T-helper 9 cell (primary cell): Measurements from ENCODE around the gene ALAS1.
"Not testable (repeated sequence)": the region's sequence is repeated elsewhere in the genome, so short reads cannot be mapped to it uniquely, and the experiment has no call there.

Source experiments
- DNase-seq: peaks from one replicate; pipeline ENCODE4 v3.0.0-alpha.2; 2020

The ALAS1 gene

DNA sequence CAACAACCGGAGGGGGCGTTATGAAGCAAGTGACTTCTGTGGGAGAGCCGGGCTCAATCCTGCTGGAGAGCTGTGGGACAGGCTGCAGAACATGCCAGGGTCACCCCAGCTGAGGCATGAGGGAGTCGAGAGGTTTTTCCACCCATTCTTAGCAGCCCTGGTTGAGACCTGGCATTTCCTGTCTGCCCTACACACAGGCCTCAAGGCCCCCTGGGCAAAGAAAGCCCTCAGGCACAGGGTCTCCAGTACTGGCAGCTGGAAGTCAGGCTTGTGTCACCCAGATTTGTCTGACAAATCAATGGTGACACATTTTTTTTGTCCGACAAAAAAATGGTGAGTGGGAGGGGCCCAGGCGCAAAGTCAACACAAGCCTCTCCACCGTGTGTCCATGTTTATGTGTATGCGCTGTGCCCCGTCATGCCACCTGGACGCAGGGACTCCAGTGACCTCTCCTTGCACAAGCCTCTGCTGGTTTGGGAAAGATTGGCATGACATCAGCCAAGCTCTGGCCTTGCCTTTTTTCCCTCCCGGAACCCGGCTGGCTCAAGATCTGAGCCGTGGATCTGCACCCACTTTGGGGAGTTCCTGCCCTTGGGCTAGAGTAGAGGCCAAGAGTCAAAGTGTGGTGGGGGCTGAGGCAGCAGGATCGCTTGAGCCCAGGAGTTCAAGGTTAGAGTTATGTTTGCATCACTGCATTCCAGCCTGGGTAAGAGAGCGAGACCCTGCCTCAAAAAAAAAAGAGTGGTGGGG is 20.8 kb upstream of the ALAS1 start:
- DNase-seq = no peak

DNA sequence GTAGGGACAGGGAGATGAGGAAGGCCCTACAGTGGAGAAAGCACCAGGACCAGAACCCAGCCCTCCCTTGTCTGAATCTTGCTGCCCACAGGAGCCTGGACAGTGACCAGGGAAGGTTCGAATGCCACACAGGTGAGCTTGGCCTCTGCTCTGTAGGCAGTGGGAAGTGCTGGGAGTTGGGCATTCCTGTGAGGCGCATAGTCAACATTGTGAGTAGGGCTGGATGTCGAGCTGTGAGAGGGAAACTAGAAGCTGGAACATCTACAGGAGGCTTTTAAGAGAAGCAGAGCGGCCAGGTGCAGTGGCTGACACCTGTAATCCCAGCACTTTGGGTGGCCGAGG is 20.3 kb upstream of the ALAS1 start:
- no peak for DNase-seq

DNA sequence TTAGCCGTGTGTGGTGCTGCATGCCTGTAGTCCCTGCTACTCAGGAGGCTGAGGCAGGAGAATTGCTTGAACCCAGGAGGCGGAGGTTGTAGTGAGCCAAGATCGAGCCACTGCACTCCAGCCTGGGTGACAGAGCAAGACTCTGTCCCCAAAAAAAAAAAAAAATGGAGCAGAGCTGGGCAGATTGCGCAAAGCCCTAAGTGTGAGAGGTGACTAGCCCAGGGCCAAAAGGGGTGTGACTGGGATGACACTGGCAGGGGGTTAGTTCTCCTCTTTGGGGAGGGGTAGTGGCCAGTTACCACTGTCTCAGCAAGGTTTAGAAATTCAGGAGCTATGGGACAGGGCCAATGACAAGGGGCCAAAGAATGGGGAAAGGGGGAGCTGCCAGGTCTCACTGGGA is 19.8 kb upstream of the ALAS1 start:
- not testable (repeated sequence) for DNase-seq

DNA sequence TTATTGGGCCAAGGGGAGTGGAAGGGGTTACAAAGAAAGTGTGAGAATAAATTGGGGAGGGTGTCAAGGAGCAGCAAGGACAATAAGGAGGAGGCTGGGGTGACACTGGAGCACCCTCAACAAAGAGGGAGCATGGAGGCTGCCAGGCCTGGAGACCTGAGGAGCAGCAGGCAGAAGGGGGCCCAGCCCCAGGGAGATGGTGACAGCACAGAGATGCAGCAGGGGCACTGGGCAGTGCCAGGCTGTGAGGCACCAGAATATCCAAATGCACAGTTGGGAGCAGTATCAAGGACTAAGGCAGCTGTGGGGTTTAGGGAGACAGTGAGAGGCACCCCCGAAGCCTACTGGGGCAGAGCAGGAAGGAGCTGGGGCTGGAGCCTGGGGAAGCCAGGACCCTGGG is 19.4 kb upstream of the ALAS1 start:
- DNase-seq = no peak

DNA sequence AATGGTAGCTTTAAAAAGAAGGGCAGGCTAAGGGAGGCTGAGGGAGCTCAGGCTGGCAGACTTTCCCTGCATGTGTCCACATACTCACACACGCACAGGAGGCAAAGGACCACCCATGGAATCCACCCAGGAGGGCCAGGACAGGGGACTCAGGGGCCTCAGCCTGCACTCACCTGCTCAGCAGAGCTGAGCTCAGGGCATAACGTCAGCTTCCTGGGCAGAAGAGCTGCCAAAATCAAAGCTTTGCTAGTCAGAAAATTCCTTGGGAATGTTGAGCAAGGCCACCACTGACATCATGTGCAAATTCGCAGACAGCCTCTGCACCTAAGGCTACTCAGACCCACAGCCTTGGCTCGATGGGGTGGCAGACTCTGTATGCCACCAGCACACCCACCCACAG is 16.4 kb upstream of the ALAS1 start:
- no peak for DNase-seq

DNA sequence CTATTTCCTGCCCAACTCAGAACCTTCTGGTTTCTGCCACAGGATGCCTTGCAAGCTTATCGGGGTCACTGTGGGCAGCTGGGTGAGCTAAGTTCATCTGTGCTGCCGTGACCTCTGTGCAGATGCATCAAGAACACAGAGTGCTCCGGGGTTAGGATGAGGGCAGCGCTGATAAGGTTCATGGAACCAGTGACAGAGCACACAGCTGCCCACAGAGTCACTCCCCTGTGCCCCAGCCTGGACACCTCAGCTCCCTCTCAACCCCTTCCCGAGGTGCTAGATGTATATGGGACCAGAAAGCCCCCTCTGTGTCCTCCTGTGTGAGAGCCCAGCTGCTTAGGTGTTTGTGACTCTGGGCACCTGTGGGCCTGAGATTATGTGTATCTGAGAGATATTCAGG is 15.8 kb upstream of the ALAS1 start:
- DNase-seq = no peak

DNA sequence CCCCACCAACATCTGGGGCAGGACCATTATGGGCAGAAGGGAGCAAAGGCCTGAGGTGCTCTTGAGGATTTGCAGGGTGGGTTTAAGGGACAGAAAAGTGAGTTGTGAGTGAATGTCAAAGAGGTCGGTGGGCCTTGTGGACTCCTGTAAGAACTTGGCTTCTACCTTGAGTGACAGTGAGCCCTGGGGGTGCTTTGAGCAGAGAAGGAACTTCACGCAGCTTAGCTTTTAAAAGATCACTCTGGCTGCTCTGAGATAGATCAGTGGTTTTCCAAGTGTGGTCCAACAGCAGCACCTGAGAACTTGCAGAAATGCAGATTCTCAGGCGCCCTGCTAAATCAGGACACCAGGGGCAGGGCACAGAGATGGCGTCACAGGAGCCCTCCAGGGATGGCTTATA is 15.3 kb upstream of the ALAS1 start:
- no peak for DNase-seq

DNA sequence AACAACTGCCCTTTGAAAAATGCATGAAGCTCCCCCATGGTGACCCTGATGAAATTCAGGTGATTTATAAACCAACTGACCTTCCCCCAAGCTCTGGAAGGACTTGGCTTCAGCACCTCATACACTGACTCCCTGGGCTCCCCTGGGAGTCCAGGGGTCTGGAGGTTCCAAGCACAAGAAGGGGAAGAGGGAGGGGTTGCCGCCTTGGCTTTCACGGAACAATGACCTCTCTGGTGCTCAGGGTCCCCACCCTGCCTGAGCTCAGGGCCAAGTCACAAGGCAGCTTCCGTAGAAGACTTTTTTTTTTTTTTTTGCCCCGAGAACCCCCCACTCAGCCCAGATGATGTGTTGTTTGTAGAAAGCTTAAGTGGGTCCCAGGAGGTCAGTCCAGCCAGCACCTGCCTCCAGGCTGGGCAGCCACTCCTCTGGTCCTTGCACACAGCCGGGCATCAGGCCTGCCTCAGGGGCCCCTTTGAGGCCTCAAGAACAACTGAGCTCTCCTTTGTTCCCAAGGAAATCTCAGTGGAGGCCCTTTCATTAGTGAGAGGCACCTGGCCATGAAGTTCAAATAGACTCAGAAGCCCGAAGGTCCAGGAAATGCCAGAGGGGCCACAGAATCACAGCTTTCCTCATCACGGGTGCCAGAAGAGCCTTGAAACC is 14.0 kb upstream of the ALAS1 start:
- no peak for DNase-seq

DNA sequence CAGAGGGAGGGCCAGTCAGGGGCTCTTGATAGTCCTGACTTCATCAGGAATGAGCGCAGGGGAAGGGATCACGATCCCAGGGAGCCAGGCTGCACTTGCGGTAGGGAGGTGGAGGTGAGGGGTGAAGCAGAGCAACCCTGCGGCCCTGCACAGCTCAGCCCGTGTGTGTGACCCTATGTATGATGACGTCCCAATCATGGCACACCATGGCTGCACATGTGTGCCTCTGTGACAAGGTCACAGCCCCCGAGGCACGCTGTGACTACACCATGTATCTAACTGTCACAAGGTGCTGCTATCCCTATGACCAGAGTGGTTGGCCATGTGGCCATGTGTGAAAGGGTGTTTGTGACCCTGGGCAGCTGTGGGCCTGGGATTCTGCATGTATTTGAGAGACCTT is 13.3 kb upstream of the ALAS1 start:
- no peak for DNase-seq

DNA sequence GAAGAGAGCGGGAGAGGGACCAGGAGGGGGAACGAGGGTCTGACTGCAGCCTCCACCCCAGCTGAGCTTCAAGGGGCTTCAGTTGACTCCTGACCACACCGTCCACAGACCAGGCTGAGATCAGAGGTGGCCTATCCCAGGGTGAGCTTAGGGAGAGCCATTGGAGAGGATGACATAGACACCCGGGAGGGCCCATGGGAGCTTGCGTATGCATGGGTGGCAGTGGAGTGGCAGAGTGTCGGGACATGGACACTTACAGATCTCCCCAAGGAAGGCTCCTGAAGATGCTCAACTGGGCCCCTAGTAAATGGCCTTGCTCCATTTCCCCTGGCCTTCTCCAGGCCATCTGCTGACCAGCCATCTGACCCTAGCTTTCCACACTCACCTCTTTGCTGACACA is 12.6 kb upstream of the ALAS1 start:
- no peak for DNase-seq

DNA sequence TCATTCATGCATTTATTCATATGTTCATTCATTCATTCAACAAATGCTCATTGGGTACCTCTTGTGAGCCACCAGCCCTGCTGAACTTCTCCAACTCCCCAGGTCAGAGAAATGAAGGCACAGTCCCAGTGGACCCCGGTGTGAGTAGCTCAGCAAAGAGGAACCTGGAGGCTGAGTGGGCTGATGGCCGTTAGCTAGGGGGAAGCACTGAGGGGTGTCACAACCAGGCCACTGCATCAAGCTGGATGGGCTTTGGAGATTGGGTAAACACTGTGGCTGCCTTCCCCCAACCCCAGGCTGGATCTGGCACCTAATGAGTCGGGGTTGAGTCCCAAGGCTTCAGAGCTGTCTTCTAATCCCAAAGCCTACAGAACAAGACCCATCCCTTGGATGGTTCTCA is 12.1 kb upstream of the ALAS1 start:
- DNase-seq = no peak

DNA sequence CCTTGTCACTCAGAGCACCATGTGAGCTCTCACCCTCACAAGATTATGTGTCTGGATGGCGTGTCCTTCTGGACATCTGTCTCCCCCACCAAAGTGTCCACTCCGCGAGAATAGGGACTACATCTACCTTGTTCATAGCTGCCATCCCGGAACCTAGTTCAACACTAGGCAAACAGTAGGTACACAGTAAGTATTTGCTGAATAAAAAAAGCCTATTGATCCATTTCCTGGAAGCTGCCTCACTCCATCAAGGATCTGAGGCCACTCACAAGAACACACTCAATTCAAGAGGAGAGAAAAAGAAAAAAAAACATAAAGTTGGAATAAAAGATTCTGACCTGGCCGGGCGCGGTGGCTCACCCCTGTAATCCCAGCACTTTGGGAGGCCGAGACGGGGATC is 11.2 kb upstream of the ALAS1 start:
- DNase-seq = no peak

DNA sequence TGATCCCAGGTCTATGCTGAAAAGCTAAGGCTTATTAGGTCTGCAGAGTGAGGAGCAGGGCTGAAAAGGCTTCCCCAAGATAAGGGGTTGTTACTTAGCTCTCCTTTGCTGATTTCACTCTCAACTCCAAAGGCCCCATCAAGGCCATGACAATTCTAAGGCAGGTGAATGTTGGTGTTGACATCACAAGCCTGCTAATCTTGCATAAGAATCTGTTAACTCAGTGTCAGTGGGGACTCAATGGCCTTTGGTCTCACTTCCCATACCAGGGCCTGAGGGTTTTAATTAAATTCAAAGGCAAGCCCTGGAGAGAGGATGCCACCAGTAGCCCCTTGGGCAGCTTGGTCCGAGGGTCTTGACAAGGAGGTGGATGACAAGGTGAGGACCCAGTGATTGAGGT is 9.4 kb upstream of the ALAS1 start:
- DNase-seq = no peak

DNA sequence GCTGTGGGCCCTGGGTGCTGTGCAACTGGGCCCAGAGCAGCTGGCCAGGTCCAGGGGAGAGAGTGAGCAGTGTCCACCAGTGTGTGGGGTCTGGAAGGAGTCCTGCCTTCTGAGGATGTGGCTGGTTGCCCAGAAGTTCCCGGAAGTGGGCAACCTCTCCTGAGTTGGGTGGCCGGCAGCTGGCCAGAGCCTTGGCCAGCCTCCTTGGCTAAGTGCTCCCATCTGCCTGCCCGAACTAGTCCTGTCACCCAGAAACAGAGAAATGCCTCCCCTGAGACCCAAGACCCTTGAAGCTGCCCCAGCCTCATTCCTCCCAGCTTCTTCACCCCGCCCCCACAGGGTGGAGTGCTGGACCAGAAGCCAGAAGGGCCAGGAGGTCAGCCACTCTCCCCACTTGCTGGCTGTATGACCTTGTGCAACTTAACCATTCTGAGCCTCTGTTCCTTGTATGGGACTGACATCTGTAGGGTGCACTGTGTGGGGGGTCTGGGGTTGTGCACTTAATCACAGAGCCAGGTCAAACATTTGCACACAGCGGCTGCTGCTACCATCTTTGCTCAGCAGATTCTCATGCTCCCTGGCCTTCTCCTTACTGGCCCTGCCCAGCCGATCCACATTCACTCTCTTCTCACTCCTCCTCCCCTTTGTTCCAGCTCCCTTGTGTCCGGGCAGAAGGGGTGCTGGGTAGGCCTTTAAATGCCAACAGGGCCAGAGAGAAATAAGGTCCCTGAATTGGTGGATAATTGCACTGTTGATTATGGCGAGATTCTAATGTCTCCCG is 7.5 kb upstream of the ALAS1 start:
- DNase-seq = no peak

DNA sequence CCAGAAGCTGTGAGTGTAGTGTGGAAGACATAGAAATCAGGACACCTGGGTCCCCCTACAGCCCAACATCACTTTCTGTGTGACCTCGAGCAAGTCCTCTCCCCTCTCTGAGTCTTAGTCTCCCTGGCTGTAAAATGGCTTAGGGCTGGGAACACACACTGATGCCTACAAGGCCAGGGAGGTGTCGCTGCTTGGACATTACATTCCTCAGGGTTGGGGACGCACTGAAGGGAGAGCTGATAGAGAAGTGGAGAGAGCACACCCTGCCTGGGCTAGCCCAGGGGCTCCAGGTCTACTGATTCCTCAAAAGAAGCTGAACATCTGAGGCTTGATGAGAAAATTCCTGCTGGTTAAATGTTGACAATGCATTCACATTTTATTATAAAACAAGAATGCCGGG is 6.3 kb upstream of the ALAS1 start:
- no peak for DNase-seq

DNA sequence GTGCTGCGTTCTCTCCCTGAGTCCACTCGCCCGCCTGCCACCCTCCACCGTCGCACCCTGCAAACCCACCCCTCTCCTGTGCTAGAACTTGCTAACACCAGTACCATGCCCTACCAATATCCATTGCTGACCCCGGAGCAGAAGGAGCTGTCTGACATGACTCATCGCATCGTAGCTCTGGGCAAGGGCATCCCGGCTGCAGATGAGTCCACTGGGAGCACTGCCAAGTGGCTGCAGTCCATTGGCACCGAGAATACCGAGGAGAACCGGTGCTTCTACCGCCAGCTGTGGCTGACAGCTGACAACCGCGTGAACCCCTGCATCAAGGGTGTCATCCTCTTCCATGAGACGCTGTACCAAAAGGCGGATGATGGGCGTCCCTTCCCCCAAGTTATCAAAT is 4.9 kb upstream of the ALAS1 start:
- DNase-seq = no peak

DNA sequence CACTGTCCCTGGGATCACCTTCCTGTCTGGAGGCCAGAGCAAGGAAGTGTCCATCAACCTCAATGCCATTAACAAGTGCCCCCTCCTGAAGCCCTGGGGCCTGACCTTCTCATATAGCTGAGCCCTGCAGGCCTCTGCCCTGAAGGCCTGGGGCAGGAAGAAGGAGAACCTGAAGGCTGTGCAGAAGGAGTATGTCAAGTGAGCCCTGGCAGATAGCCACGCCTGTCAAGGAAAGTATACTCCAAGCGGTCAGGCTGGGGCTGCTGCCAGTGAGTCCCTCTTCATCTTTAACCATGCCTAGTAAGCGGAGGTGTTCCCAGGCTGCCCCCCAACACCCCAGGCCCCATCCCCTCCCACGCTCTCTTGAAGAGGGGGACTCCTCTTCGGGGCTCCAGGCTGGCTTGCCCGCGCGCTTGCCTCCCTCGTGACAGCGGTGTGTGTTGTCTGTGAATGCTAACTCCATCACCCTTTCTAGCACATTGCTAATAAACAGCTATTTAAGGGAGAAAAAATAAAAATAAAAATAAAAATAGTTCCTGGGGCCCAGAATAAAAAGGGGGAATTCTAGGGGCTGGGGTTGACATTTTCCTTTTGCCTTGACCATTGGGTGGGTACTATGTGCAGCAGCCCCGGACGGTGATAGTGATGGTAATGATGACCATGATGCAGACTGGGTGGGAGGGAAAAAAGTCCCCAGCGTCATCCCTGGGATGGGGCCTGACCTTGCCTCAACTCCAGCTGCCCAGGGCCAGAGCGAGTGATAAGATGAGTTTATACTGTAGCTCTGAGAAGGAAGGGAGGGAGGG is 3.3 kb upstream of the ALAS1 start:
- no peak for DNase-seq

DNA sequence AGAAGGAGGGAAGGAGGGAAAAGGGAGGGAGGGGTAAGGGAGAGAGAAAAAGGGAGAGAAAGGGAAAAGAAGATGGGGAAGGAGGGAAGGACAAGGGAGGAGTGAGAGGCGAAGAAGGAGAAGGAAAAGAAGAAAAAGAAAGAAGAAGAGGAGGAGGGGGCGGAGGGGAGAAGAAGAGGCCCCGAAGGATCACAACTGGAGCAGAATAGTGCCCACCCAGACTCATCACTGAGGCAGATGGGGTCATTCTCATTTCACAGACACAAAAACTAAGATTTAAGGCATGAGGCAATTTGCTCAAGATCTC is 2.7 kb upstream of the ALAS1 start:
- no peak for DNase-seq

DNA sequence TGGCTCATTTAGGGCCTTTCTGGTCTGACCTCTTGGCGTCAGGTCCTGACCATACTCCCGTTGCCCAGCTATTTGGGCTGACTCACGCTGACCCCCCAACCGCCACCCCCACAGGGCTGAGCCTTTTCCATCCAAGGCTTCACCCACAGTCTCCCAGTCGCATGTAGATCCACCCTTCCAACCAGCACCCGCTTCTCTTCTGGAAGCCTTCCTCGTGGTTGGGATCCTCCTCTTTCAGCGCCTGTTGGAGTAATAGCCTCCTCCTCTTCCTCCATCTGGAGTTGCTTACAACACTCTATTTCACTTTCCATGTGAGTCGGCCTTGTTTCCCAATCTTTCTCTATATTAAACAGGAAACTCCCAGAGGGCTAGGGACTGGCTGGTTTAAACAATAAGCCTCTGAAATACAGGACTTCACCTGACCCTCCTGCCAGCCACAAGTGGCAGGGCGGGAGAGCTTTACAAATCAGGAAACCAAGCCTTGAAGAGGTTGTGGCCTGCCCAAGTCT is 2.1 kb upstream of the ALAS1 start:
- no peak for DNase-seq

DNA sequence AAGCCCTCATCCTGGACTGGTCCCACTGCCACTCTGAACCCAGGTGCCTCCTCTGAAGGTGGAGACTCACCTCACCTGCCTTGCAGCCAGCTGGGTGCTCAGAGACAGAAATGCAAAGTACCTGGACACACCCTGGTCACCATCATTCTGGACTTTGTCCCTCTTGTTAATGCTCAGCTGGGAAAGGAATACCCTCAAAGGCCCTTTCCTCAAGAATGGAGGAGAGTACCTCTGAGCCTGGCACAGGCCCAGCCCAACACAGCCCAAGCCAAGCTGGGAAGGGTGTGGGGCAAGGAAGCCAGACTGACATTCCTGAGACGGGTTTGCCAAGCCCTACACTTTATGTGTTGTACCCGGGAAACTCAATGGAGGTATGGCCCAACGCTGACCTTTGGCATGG is 983 bp upstream of the ALAS1 start:
- no peak for DNase-seq

DNA sequence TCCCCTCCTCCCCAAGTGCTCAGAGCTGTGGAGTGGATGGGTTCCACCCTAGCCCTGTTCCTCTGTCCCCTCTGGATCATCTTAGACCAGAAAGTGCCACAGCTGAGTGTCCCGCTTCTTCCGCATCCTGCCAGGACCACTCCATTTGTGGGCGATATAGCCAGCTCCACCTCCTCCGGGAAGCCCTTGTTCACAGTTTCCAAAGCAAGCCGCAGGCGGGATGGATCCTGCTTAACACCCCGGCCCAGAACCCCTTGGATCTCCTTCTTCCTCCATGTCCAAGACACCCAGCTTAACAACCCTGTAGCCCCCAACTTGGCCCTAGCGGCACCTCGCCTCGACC is 490 bp upstream of the ALAS1 start:
- no peak for DNase-seq

DNA sequence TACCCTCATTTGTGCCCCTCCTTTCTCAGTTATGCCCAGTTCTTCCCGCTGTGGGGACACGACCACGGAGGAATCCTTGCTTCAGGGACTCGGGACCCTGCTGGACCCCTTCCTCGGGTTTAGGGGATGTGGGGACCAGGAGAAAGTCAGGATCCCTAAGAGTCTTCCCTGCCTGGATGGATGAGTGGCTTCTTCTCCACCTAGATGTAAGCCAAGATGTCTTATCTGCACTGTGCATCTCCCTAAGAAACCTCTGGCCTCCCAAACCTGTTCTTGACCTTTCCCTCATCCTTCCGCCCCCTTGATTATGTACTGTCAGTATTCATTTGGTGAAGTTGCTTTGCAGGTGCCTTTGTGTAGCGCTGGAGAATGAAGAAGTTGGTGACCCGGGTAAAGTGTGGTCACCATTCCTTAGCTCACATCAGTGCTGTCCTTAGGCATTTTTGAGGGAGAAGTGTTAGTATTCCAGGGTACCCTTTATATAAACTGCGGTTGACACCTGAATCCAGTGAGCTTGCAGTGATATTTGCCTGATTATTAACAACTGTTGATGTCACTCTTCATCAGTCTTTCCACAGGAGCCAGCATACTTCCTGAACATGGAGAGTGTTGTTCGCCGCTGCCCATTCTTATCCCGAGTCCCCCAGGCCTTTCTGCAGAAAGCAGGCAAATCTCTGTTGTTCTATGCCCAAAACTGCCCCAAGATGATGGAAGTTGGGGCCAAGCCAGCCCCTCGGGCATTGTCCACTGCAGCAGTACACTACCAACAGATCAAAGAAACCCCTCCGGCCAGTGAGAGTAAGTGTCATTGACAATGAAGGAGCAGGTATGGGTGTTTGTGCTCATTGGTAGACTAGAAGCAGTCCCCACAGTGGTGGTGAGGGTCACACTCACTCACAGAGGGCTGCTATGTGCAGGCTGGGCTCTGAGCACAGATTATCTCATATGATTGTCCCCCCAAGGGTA is 966 bp downstream of the ALAS1 start:
- no peak for DNase-seq
